Measurements from ENCODE around the gene MFN2.
"Not testable (repeated sequence)": the region's sequence is repeated elsewhere in the genome, so short reads cannot be mapped to it uniquely, and the experiment has no call there.

Gene MFN2

GRCh38 chr1:11938722-11939526 lies 41.3 kb upstream of the MFN2 start:
- no peak overlapping the region for H3K9ac ChIP-seq (ENCODE audit: low read length)
- H4K20me1 ChIP-seq (ENCODE audit: insufficient read depth, low read length) = no peaks in the 10 kb centered on the region
- no peaks in the 10 kb centered on the region for H3F3A ChIP-seq (ENCODE audit: insufficient read depth, low read length)
- no peaks in the 10 kb centered on the region for H3K9me3 ChIP-seq (replicated peaks; ENCODE audit: insufficient read depth, low read length)
- no peak overlapping the region for H3K4me2 ChIP-seq (ENCODE audit: low read depth, low read length)
- H3K27me3 ChIP-seq (replicated peaks; ENCODE audit: insufficient read depth, low read length) = no peaks in the 10 kb centered on the region
- H3K4me3 ChIP-seq (ENCODE audit: low read length) = no peak overlapping the region
- H3K4me1 ChIP-seq (ENCODE audit: low read length) = 0 out of 2 replicates have a peak, but pooled peaks cover 2% of the 10 kb centered on the region
- H3K9me2 ChIP-seq (replicated peaks; ENCODE audit: insufficient read depth, low read length) = no peaks in the 10 kb centered on the region
- DNase-seq = no peak
- no peak overlapping the region for H2AFZ ChIP-seq (ENCODE audit: low read length)
- TF ChIP-seq EZH2phosphoT487 (IDR thresholded peaks at IDR 0.05; ENCODE audit: low read length) (no peak), EZH2 (optimal IDR thresholded peaks at IDR 0.05; ENCODE audit: low read depth, low read length) (no peak), CTCF (IDR thresholded peaks at IDR 0.05; ENCODE audit: low read length) (no peak)
- H3K79me2 ChIP-seq (ENCODE audit: low read length) = peaks cover 7% of the 10 kb centered on the region
- H3K27ac ChIP-seq (ENCODE audit: low read length) = no peak overlapping the region
- H3K36me3 ChIP-seq (replicated peaks; ENCODE audit: insufficient read depth, low read length) = no peaks in the 10 kb centered on the region

DNA sequence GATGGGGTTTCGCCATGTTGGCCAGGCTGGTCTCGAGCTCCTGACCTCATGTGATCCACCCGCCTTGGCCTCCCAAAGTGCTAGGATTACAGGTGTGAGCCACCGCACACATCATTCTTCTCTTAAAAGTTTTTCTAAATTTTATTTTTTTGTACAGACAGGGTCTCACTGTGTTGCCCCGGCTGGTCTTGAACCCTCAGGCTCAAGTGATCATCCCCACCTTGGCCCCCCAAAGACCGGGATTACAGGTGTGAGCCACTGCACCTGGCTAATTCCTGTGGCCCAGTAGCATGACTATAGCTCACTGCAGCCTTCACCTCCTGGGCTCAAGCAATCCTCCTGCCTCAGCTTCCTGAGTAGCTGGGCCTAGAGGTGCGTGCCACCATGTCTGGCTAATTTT lies 40.5 kb upstream of the MFN2 start:
- not testable (repeated sequence) for H3K27me3 ChIP-seq (replicated peaks; ENCODE audit: insufficient read depth, low read length); H3K9me3 ChIP-seq (replicated peaks; ENCODE audit: insufficient read depth, low read length); H3K9me2 ChIP-seq (replicated peaks; ENCODE audit: insufficient read depth, low read length); H3K4me2 ChIP-seq (ENCODE audit: low read depth, low read length); H3K4me3 ChIP-seq (ENCODE audit: low read length); H3F3A ChIP-seq (ENCODE audit: insufficient read depth, low read length); DNase-seq; H3K4me1 ChIP-seq (ENCODE audit: low read length); H4K20me1 ChIP-seq (ENCODE audit: insufficient read depth, low read length); H3K27ac ChIP-seq (ENCODE audit: low read length); H3K79me2 ChIP-seq (ENCODE audit: low read length); H3K36me3 ChIP-seq (replicated peaks; ENCODE audit: insufficient read depth, low read length); H2AFZ ChIP-seq (ENCODE audit: low read length); H3K9ac ChIP-seq (ENCODE audit: low read length)

DNA sequence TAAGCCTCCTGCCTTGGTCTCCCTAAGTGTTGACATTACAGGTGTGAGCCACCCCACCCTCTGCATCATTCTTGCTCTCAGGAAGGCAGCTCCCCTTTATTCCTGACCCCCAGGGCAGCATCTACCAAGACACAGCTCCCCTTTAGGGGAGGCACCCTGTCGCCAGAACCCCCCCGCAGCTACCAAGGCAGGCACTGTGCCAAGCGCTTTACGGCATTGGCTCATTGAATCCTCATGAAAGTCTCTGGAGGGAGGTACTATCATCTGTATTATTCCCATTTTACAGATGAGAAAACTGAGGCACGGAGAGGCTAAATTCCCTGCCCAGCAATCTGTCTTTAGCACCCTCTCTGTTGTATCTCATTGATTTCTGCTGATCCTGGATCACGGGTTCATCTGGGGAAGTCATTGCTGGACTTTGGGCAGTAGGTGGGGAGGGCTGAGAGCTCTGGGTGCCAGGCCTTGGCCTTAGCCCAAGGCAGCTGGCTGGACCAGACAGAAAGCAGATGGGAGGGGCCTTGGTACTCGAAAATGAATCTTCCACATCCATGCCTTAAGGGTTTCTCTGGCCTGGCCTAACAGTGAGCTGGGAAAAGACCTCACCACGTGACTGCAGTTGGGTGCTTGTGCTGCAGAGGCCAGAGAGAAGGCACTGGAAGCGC lies 39.9 kb upstream of the MFN2 start:
- no peak overlapping the region for H2AFZ ChIP-seq (ENCODE audit: low read length)
- no peaks in the 10 kb centered on the region for H3K79me2 ChIP-seq (ENCODE audit: low read length)
- H3K9me3 ChIP-seq (replicated peaks; ENCODE audit: insufficient read depth, low read length) = no peaks in the 10 kb centered on the region
- H3F3A ChIP-seq (ENCODE audit: insufficient read depth, low read length) = no peaks in the 10 kb centered on the region
- H3K4me1 ChIP-seq (ENCODE audit: low read length) = no peaks in the 10 kb centered on the region
- no peaks in the 10 kb centered on the region for H3K9me2 ChIP-seq (replicated peaks; ENCODE audit: insufficient read depth, low read length)
- no peak overlapping the region for H3K4me2 ChIP-seq (ENCODE audit: low read depth, low read length)
- no peak overlapping the region for H3K9ac ChIP-seq (ENCODE audit: low read length)
- DNase-seq = no peak
- H3K36me3 ChIP-seq (replicated peaks; ENCODE audit: insufficient read depth, low read length) = no peaks in the 10 kb centered on the region
- no peak overlapping the region for H3K4me3 ChIP-seq (ENCODE audit: low read length)
- H3K27ac ChIP-seq (ENCODE audit: low read length) = no peak overlapping the region
- H4K20me1 ChIP-seq (ENCODE audit: insufficient read depth, low read length) = no peaks in the 10 kb centered on the region
- TF ChIP-seq EZH2 (optimal IDR thresholded peaks at IDR 0.05; ENCODE audit: low read depth, low read length) = no peak
- TF ChIP-seq EZH2phosphoT487 (IDR thresholded peaks at IDR 0.05; ENCODE audit: low read length) = no peak
- TF ChIP-seq CTCF (IDR thresholded peaks at IDR 0.05; ENCODE audit: low read length) = no peak
- H3K27me3 ChIP-seq (replicated peaks; ENCODE audit: insufficient read depth, low read length) = no peaks in the 10 kb centered on the region

DNA sequence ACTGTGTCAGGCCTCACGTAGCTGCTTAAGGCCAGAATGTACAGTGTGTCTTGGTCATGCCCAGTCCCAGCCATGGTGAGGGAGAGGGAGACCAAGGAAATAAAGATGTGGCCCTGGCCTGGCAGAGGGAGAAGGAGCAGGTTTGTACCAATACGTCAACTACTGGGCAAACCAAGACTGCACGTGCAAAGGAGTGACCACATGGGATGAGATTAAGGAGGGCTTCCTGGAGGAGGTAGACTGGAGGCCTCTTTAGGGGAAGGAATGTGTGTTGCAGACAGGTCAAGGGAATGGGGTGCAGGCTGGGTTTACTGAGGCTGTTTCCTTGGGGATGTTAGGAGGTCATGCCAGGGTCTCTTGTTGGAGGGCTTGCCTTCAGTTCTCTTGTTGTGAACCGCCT lies 38.0 kb upstream of the MFN2 start:
- Histone ChIP-seq H3K4me3 (ENCODE audit: low read length) (no peak overlapping the region), H3K27ac (ENCODE audit: low read length) (no peak overlapping the region)

More for the DNA sequence above, 38.0 kb upstream of the MFN2 start:
- Histone ChIP-seq H3K4me1 (ENCODE audit: low read length) (no peaks in the 10 kb centered on the region), H4K20me1 (ENCODE audit: insufficient read depth, low read length) (no peaks in the 10 kb centered on the region), H3K9me2 (replicated peaks; ENCODE audit: insufficient read depth, low read length) (no peaks in the 10 kb centered on the region), H3K9ac (ENCODE audit: low read length) (no peak overlapping the region), H3K4me2 (ENCODE audit: low read depth, low read length) (no peak overlapping the region), H3K27me3 (replicated peaks; ENCODE audit: insufficient read depth, low read length) (no peaks in the 10 kb centered on the region), H3K36me3 (replicated peaks; ENCODE audit: insufficient read depth, low read length) (no peaks in the 10 kb centered on the region), H3F3A (ENCODE audit: insufficient read depth, low read length) (no peaks in the 10 kb centered on the region), H3K9me3 (replicated peaks; ENCODE audit: insufficient read depth, low read length) (no peaks in the 10 kb centered on the region), H3K79me2 (ENCODE audit: low read length) (no peaks in the 10 kb centered on the region), H2AFZ (ENCODE audit: low read length) (no peak overlapping the region)
- TF ChIP-seq CTCF (IDR thresholded peaks at IDR 0.05; ENCODE audit: low read length) (no peak), EZH2phosphoT487 (IDR thresholded peaks at IDR 0.05; ENCODE audit: low read length) (no peak)
- no peak for DNase-seq
